Mucosa of stomach (tissue), 1 donor: ENCODE measurements around the gene KRTAP9-1.
"Not testable (repeated sequence)": the region's sequence is repeated elsewhere in the genome, so short reads cannot be mapped to it uniquely, and the experiment has no call there.

Experiments
- H3K27me3 ChIP-seq: one replicate; pipeline ENCODE4 v1.7.0; 2013; ENCODE audit warnings: mild to moderate bottlenecking, low read length; ENCODE audit not compliant: control insufficient read depth, insufficient read depth
- H3K36me3 ChIP-seq: one replicate; pipeline ENCODE4 v1.7.0; 2013; ENCODE audit warnings: low read length; ENCODE audit not compliant: control insufficient read depth, insufficient read depth
- H3K4me1 ChIP-seq: one replicate; pipeline ENCODE4 v1.7.0; 2013; ENCODE audit warnings: mild to moderate bottlenecking, low read length; ENCODE audit not compliant: control insufficient read depth, insufficient read depth
- H3K4me3 ChIP-seq: one replicate; pipeline ENCODE4 v1.7.0; 2013; ENCODE audit warnings: low read length
- H3K9ac ChIP-seq: one replicate; pipeline ENCODE4 v1.7.0; 2013; ENCODE audit warnings: mild to moderate bottlenecking, low read length, moderate library complexity
- H3K9me3 ChIP-seq: one replicate; pipeline ENCODE4 v1.7.0; 2013; ENCODE audit warnings: mild to moderate bottlenecking, low read length, moderate library complexity; ENCODE audit not compliant: control insufficient read depth
- donor health status: Pancreatic carcinoma.

The KRTAP9-1 gene

GRCh38 chr17:41190328-41190727, 641 bp downstream of the KRTAP9-1 start:
- no peaks in the 10 kb centered on the region for H3K4me1 ChIP-seq
- H3K27me3 ChIP-seq = peaks cover 4% of the 10 kb centered on the region
- H3K9ac ChIP-seq = no peak overlapping the region
- H3K4me3 ChIP-seq = no peak overlapping the region
- no peaks in the 10 kb centered on the region for H3K36me3 ChIP-seq
- no peaks in the 10 kb centered on the region for H3K9me3 ChIP-seq

GRCh38 chr17:41196068-41196467, 6.4 kb downstream of the KRTAP9-1 start:
- H3K27me3 ChIP-seq = no peaks in the 10 kb centered on the region
- H3K9ac ChIP-seq = no peak overlapping the region
- no peaks in the 10 kb centered on the region for H3K36me3 ChIP-seq
- H3K4me3 ChIP-seq = no peak overlapping the region
- H3K4me1 ChIP-seq = no peaks in the 10 kb centered on the region
- H3K9me3 ChIP-seq = no peaks in the 10 kb centered on the region

GRCh38 chr17:41199421-41200078, 9.9 kb downstream of the KRTAP9-1 start:
- no peaks in the 10 kb centered on the region for H3K27me3 ChIP-seq
- H3K9me3 ChIP-seq = no peaks in the 10 kb centered on the region
- H3K36me3 ChIP-seq = no peaks in the 10 kb centered on the region
- H3K9ac ChIP-seq = no peak overlapping the region
- H3K4me3 ChIP-seq = no peak overlapping the region
- no peaks in the 10 kb centered on the region for H3K4me1 ChIP-seq

- Histone ChIP-seq H3K4me3 (no peak overlapping the region), H3K9ac (no peak overlapping the region), H3K36me3 (no peaks in the 10 kb centered on the region), H3K9me3 (no peaks in the 10 kb centered on the region), H3K27me3 (peaks cover 7% of the 10 kb centered on the region), H3K4me1 (no peaks in the 10 kb centered on the region)
These were observed 22.3 kb downstream of the KRTAP9-1 start for GRCh38 chr17:41211845-41212466.

GRCh38 chr17:41212524-41213169, 23.0 kb downstream of the KRTAP9-1 start:
- no peaks in the 10 kb centered on the region for H3K9me3 ChIP-seq
- peaks cover 7% of the 10 kb centered on the region for H3K27me3 ChIP-seq
- H3K36me3 ChIP-seq = no peaks in the 10 kb centered on the region
- no peak overlapping the region for H3K9ac ChIP-seq
- H3K4me3 ChIP-seq = no peak overlapping the region
- no peaks in the 10 kb centered on the region for H3K4me1 ChIP-seq

- no peak overlapping the region for H3K4me3 ChIP-seq
- no peaks in the 10 kb centered on the region for H3K9me3 ChIP-seq
- H3K36me3 ChIP-seq = no peaks in the 10 kb centered on the region
- H3K9ac ChIP-seq = no peak overlapping the region
- H3K4me1 ChIP-seq = no peaks in the 10 kb centered on the region
- H3K27me3 ChIP-seq = peaks cover 3% of the 10 kb centered on the region
These were observed 26.0 kb downstream of the KRTAP9-1 start for GRCh38 chr17:41215681-41216080.

- Histone ChIP-seq H3K27me3 (no peaks in the 10 kb centered on the region), H3K4me3 (no peak overlapping the region), H3K4me1 (no peaks in the 10 kb centered on the region), H3K9me3 (no peaks in the 10 kb centered on the region), H3K36me3 (no peaks in the 10 kb centered on the region), H3K9ac (no peak overlapping the region)
These were observed 34.1 kb downstream of the KRTAP9-1 start for GRCh38 chr17:41223821-41224220.

- Histone ChIP-seq H3K36me3 (no peaks in the 10 kb centered on the region), H3K9me3 (no peaks in the 10 kb centered on the region)
These were observed 36.4 kb downstream of the KRTAP9-1 start for GRCh38 chr17:41226051-41226450.

GRCh38 chr17:41226598-41227095, 37.0 kb downstream of the KRTAP9-1 start, which contains the start of gene KRTAP9-2:
KRTAP9-2 (plus strand) TSS chr17:41226648; CDS start chr17:41226655, 7 bp downstream.
- not testable (repeated sequence) for H3K9ac ChIP-seq, H3K9me3 ChIP-seq, H3K4me1 ChIP-seq, H3K27me3 ChIP-seq, H3K4me3 ChIP-seq, H3K36me3 ChIP-seq

More at GRCh38 chr17:41226051-41226450, 36.4 kb downstream of the KRTAP9-1 start:
- Histone ChIP-seq H3K4me3 (no peak overlapping the region), H3K27me3 (no peaks in the 10 kb centered on the region), H3K4me1 (no peaks in the 10 kb centered on the region), H3K9ac (no peak overlapping the region)

- Histone ChIP-seq H3K9ac (no peak overlapping the region), H3K27me3 (no peaks in the 10 kb centered on the region), H3K36me3 (no peaks in the 10 kb centered on the region), H3K4me3 (no peak overlapping the region), H3K9me3 (no peaks in the 10 kb centered on the region), H3K4me1 (no peaks in the 10 kb centered on the region)
These were observed 40.4 kb downstream of the KRTAP9-1 start for GRCh38 chr17:41230094-41230493.

- H3K27me3 ChIP-seq = no peaks in the 10 kb centered on the region
- no peaks in the 10 kb centered on the region for H3K9me3 ChIP-seq
- H3K9ac ChIP-seq = no peak overlapping the region
- no peaks in the 10 kb centered on the region for H3K36me3 ChIP-seq
- H3K4me3 ChIP-seq = no peak overlapping the region
- H3K4me1 ChIP-seq = no peaks in the 10 kb centered on the region
These were observed 42.0 kb downstream of the KRTAP9-1 start for GRCh38 chr17:41231731-41232130.

GRCh38 chr17:41232399-41233105, 42.9 kb downstream of the KRTAP9-1 start, which contains the start of gene KRTAP9-3:
KRTAP9-3 (plus strand) TSS chr17:41232449; CDS start chr17:41232502, 53 bp downstream.
- H3K4me1 ChIP-seq, H3K36me3 ChIP-seq, H3K9me3 ChIP-seq, H3K4me3 ChIP-seq, H3K27me3 ChIP-seq, H3K9ac ChIP-seq: not testable (repeated sequence)
